Right atrium auricular region (tissue), 2 donors: ENCODE data around the gene CYTH3. TPM values are rescaled to one million over a fixed set of nuclear protein-coding genes. Genes with fewer than 3 reads are reported as not detected.

Source experiments
- DNase-seq: peaks from one replicate; pipeline ENCODE4 v3.0.0-alpha.2; 2019; ENCODE audit warnings: low spot score
- H3K27ac ChIP-seq, 2 donors: fragments of 200-600 bp; sonication (generic); 1 replicate in 1 of 2; 2 replicates in 1 of 2; pipeline ENCODE4 v1.5.1; 2016 to 2019
- H3K27me3 ChIP-seq, 2 donors: fragments of 200-600 bp; sonication (generic); one replicate each; pipeline versions ENCODE4 v1.5.1 to v1.6.0; 2017 to 2019
- H3K36me3 ChIP-seq: fragments of 200-600 bp; sonication (generic); one replicate; pipeline ENCODE4 v1.5.1; 2016
- H3K4me1 ChIP-seq, 2 donors: fragments of 200-600 bp; sonication (generic); one replicate each; pipeline versions ENCODE4 v1.5.1 to v1.6.0; 2017 to 2019
- H3K4me3 ChIP-seq, 2 donors: fragments of 200-600 bp; sonication (generic); 1 replicate in 1 of 2; 2 replicates in 1 of 2; pipeline ENCODE4 v1.5.1; 2017 to 2019; ENCODE audit warnings: mild to moderate bottlenecking in 1 of 2, moderate library complexity in 1 of 2
- H3K9me3 ChIP-seq, 2 donors: fragments of 200-600 bp; sonication (generic); one replicate each; pipeline ENCODE4 v1.5.1; 2019
- CTCF ChIP-seq, 2 donors: fragments of 200-600 bp; sonication (generic); IDR thresholded peaks; one replicate each; pipeline ENCODE4 v1.5.1; 2019; ENCODE audit warnings: antibody characterized with exemption in 2 of 2
- total RNA-seq, 2 donors: library from RNA; depleted of rRNA; stranded (reverse); fragments of >200 nt; gene quantifications; one replicate each; pipeline ENCODE4 v1.1.0, GENCODE V29; 2016

CYTH3 gene
- total RNA-seq, 2 donors from 2014 or later, result 27.2 to 34.0 TPM

- peaks cover 0 to 2% of the 10 kb centered on the region in 2 donors for H3K4me1 ChIP-seq
- H3K27ac ChIP-seq, result no peak overlapping the region
- TF ChIP-seq CTCF (IDR thresholded peaks at IDR 0.05), result no peak
- no peaks in the 10 kb centered on the region for H3K27me3 ChIP-seq
- DNase-seq, result no peak
- no peaks in the 10 kb centered on the region for H3K9me3 ChIP-seq
- H3K36me3 ChIP-seq, result peaks cover 32% of the 10 kb centered on the region
- H3K4me3 ChIP-seq, result no peak overlapping the region
These were observed 84.0 kb downstream of the CYTH3 start for GRCh38 chr7:6188389-6188788.

GRCh38 chr7:6186577-6186976 lies 85.8 kb downstream of the CYTH3 start:
- H3K4me1 ChIP-seq, result no peaks in the 10 kb centered on the region

GRCh38 chr7:6182993-6183392 lies 89.4 kb downstream of the CYTH3 start:
- DNase-seq, result no peak
- Histone ChIP-seq H3K4me3 (no peak overlapping the region), H3K9me3 (no peaks in the 10 kb centered on the region), H3K27me3 (no peaks in the 10 kb centered on the region), H3K36me3 (peaks cover 19% of the 10 kb centered on the region), H3K27ac (no peak overlapping the region), H3K4me1 (peaks cover 0 to 13% of the 10 kb centered on the region in 2 donors)
- no peak for TF ChIP-seq CTCF (IDR thresholded peaks at IDR 0.05)

More at GRCh38 chr7:6186577-6186976, 85.8 kb downstream of the CYTH3 start:
- no peak for DNase-seq
- TF ChIP-seq CTCF (IDR thresholded peaks at IDR 0.05), result no peak
- Histone ChIP-seq H3K9me3 (no peaks in the 10 kb centered on the region), H3K36me3 (peaks cover 32% of the 10 kb centered on the region), H3K27ac (no peak overlapping the region), H3K4me3 (no peak overlapping the region), H3K27me3 (no peaks in the 10 kb centered on the region)

- peaks cover 0 to 21% of the 10 kb centered on the region in 2 donors for H3K4me1 ChIP-seq
- no peak for TF ChIP-seq CTCF (IDR thresholded peaks at IDR 0.05)
- no peaks in the 10 kb centered on the region for H3K9me3 ChIP-seq
- no peak overlapping the region for H3K4me3 ChIP-seq
- H3K27me3 ChIP-seq, result no peaks in the 10 kb centered on the region
- no peak overlapping the region for H3K27ac ChIP-seq
- DNase-seq, result no peak
- H3K36me3 ChIP-seq, result peaks cover 7% of the 10 kb centered on the region
These were observed 91.3 kb downstream of the CYTH3 start for GRCh38 chr7:6181136-6181535.

- Histone ChIP-seq H3K4me1 (peaks cover 0 to 27% of the 10 kb centered on the region in 2 donors), H3K27ac (no peak overlapping the region), H3K9me3 (no peaks in the 10 kb centered on the region), H3K27me3 (no peaks in the 10 kb centered on the region), H3K4me3 (no peak overlapping the region), H3K36me3 (peaks cover 7% of the 10 kb centered on the region)
- no peak for DNase-seq
- TF ChIP-seq CTCF (IDR thresholded peaks at IDR 0.05), result no peak
These were observed 92.1 kb downstream of the CYTH3 start for GRCh38 chr7:6180344-6180725.

GRCh38 chr7:6179620-6180343 lies 92.6 kb downstream of the CYTH3 start:
- no peaks in the 10 kb centered on the region for H3K27me3 ChIP-seq
- no peaks in the 10 kb centered on the region for H3K9me3 ChIP-seq
- H3K4me1 ChIP-seq, result peaks cover 0 to 27% of the 10 kb centered on the region in 2 donors
- no peak for DNase-seq
- peaks cover 12% of the 10 kb centered on the region for H3K36me3 ChIP-seq
- no peak for TF ChIP-seq CTCF (IDR thresholded peaks at IDR 0.05)
- H3K27ac ChIP-seq, result no peak overlapping the region
- H3K4me3 ChIP-seq, result no peak overlapping the region
